Naive thymus-derived CD8-positive, alpha-beta T cell (primary cell): ENCODE results near the gene SLC30A2. TPM values are rescaled to one million over a fixed set of nuclear protein-coding genes. Genes with fewer than 3 reads are reported as not detected.

Experiments used
- ATAC-seq, 2 donors: fragments of 150-1000 bp; cut with Tn5 transposase in 1 of 2; sonication (Bioruptor Pico), chemical (Tn5 transposase) in 1 of 2; 1 replicate in 1 of 2; 2 replicates in 1 of 2; pipeline ENCODE4 v1.10.0; 2021; ENCODE audit warnings: mild to moderate bottlenecking in 2 of 2, moderate library complexity in 2 of 2
- POLR2A ChIA-PET: fragments of 350-600 bp; sonication (Branson Sonifier 250); formaldehyde crosslinking; loops from one replicate; lab custom pipeline; 2021; ENCODE audit warnings: antibody characterized with exemption; lab: Charles Lee
- DNase-seq, 10 donors: peaks; one replicate each; pipeline versions ENCODE4 v3.0.0 to v3.0.0-alpha.2; 2020 to 2022
- H3K27ac Mint-ChIP-seq, 10 donors: one replicate each; pipeline ENCODE4 v1.8.0; 2020 to 2022; ENCODE audit warnings: mild to moderate bottlenecking in 10 of 10, mixed read lengths in 10 of 10, moderate library complexity in 4 of 10, inconsistent platforms in 1 of 10
- H3K27me3 Mint-ChIP-seq, 5 donors: one replicate each; pipeline ENCODE4 v1.8.0; 2021 to 2022; ENCODE audit warnings: mixed read lengths in 5 of 5
- H3K36me3 Mint-ChIP-seq, 3 donors: one replicate each; pipeline ENCODE4 v1.8.0; 2020 to 2022; ENCODE audit warnings: mixed read lengths in 3 of 3, mild to moderate bottlenecking in 2 of 3, inconsistent platforms in 1 of 3
- H3K4me1 Mint-ChIP-seq, 4 donors: one replicate each; pipeline ENCODE4 v1.8.0; 2021 to 2022; ENCODE audit warnings: mixed read lengths in 4 of 4
- H3K4me3 Mint-ChIP-seq, 10 donors: one replicate each; pipeline ENCODE4 v1.8.0; 2020 to 2022; ENCODE audit warnings: mild to moderate bottlenecking in 10 of 10, mixed read lengths in 10 of 10, moderate library complexity in 6 of 10, inconsistent platforms in 1 of 10
- H3K9me3 Mint-ChIP-seq, 9 donors: one replicate each; pipeline ENCODE4 v1.8.0; 2020 to 2022; ENCODE audit warnings: mixed read lengths in 9 of 9, mild to moderate bottlenecking in 3 of 9, inconsistent platforms in 1 of 9, moderate library complexity in 1 of 9
- polyA plus RNA-seq, 3 donors: library from polyadenylated mRNA; unstranded; fragments of 300-500 nt; fragmentation: Illumina TruSeq; gene quantifications; one replicate each; pipeline ENCODE4 v1.2.3, GENCODE V29; 2021
- total RNA-seq, 8 experiments: library from RNA in 2 of 8; stranded (reverse) in 2 of 8; gene quantifications; one replicate each; pipeline ENCODE4 v1.2.3 and lab custom pipeline; 2021 to 2026

The SLC30A2 gene
- total and polyA plus RNA-seq, 5 experiments from 2014 or later: 0.16 TPM; not detected in 4

DNA sequence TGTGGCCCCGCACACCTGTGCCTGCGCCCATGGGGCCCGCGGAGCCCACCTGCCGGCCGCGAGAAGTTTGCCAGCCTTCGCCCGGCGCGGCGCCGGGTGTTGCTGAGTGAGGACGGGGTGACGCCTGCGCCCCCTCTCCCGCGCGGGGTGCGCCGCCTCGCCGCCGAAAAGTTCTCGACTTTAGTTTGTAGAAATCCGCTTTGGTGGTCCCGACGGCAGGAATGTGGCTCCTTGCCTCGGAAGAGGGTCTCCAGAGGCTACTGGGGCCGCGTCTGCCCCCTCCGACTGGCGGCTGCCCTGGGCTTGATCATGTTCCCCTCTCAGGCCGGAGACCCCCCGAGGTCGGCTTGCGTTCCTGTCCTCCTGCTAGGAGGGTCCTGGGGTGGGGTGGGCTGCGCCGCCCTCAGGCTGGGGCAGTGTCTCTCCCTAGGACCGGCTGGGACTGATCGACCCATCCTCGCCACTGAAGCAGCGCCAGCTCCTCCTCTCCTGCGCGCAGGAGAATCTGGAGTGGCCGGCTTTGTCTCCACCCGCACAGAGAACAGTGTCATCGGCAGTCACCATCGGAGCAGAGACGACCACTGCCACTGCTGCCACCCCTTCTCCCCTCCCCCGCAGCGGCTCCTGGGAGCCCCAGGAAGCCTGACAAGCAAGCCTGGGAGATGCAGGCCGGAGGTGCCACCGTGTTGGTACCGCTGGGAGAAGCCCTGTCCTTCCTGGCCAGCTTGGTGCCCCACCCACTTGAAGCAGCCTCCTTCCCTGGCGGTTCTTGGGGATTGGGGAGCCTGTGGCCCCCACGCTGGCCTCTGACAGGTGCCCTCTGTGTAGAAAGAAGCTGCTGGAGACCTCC lies 553 bp upstream of the SLC30A2 start:
- DNase-seq (no peak), ATAC-seq (peak; percentile 28 to 43)
- Mint-ChIP-seq H3K4me1 (peaks cover 0 to 14% (median 6%) of the 10 kb centered on the region in 4 donors), H3K4me3 (peak overlapping the region in 3 of 10 donors; percentile 41 to 58 (median 47)), H3K9me3 (no peaks in the 10 kb centered on the region), H3K27ac (no peak overlapping the region), H3K27me3 (peaks cover 28 to 75% (median 56%) of the 10 kb centered on the region in 5 donors), H3K36me3 (no peaks in the 10 kb centered on the region)
- POLR2A ChIA-PET: no interaction called here

DNA sequence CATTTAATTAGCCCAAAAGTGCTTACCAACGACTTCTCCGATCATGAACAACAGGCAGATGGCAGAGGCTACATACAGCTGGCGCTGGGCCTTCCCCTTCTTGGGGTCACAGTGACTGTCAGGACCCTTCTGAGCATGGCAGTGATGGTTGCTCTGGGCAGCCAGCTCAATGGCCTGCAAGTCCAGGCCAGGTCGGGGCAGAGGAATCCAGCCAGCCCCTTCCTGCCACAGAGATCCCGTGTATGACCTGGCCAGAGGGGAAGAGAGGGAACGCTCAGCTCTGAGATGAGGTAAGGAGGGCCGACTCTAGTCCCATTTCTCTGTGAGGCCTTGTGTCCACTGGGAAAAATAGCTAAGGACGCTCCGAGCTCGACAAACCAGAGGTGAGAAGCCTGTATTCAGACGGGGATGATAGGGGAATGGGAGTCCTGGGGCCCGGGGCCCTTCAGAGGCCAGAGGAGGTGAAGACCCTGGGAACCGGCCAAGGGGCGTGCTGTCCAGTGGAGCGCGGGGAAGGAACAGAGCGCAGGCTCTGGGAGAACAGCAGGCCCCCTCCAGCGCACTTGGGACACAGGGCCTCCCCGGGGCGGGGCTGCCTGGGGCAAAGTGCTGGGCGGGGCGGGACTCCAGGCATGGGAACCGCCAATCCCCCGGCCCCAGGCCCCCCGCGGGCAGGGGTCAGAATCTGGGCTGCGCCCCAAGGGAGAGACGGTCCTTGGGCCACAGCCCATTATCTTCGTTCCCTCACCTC lies 772 bp downstream of the SLC30A2 start:
- POLR2A ChIA-PET: no interaction called here
- DNase-seq (no peak), ATAC-seq (no peak)
- Mint-ChIP-seq H3K9me3 (no peaks in the 10 kb centered on the region), H3K27ac (peak overlapping the region in 1 of 10 donors; percentile 73), H3K36me3 (no peaks in the 10 kb centered on the region), H3K4me3 (peak overlapping the region in 5 of 10 donors; percentile 25 to 58 (median 47)), H3K4me1 (peaks cover 0 to 10% (median 4%) of the 10 kb centered on the region in 4 donors), H3K27me3 (peaks cover 26 to 63% (median 49%) of the 10 kb centered on the region in 5 donors)

DNA sequence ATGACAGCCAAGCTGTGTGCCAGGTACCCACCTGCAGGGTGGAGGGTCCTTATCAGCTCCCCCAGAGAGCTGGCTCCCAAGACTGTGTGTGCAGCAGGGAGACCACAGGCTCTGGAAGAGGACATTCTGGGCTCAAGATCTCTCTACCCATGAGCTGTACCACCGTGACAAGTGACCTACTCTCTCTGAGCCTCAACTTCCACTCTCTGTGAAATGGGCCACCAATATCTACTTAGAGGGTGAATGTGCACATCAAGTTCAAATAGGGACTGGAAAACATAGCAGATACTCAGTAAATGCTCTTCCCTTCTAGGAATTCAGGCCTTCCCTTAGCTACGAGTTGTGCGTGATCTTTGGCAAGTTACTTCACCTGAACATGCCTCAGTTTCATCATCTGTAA lies 1.5 kb downstream of the SLC30A2 start:
- no peak overlapping the region for H3K4me3 Mint-ChIP-seq
- no peak for DNase-seq
- no peaks in the 10 kb centered on the region for H3K9me3 Mint-ChIP-seq
- H3K36me3 Mint-ChIP-seq: no peaks in the 10 kb centered on the region
- POLR2A ChIA-PET: interaction anchor here (1.2 kb wide), 1 partner anchor 10 kb away, joined by 4 read pairs; no protein-coding TSS in a partner anchor
- peaks cover 24 to 56% (median 45%) of the 10 kb centered on the region in 5 donors for H3K27me3 Mint-ChIP-seq
- peaks cover 0 to 10% (median 4%) of the 10 kb centered on the region in 4 donors for H3K4me1 Mint-ChIP-seq
- no peak for ATAC-seq
- peak overlapping the region in 1 of 10 donors; percentile 73 for H3K27ac Mint-ChIP-seq

DNA sequence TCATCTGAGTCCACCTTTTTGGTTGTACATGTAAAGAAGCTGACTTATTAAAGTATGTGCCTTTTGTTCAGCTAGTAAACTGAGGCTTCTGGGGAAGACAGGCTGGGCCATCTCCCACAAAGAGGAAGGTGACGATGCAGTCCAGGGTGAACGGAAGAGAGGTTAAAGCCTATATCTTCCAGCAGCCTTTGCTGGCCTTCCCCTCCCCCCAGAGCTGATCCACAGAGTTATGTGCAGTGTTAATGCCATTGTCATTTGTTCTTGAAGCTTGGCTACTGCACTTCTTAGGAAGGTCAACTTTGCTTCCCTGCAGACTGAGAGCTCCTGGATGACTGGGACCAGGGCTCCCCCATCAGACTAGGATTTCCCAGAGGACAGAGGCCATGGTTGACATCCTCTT lies 2.2 kb downstream of the SLC30A2 start:
- H3K4me3 Mint-ChIP-seq: no peak overlapping the region
- H3K36me3 Mint-ChIP-seq: no peaks in the 10 kb centered on the region
- H3K27me3 Mint-ChIP-seq: peaks cover 22 to 51% (median 39%) of the 10 kb centered on the region in 5 donors
- H3K9me3 Mint-ChIP-seq: no peaks in the 10 kb centered on the region
- ATAC-seq: no peak
- H3K27ac Mint-ChIP-seq: no peak overlapping the region
- no peak for DNase-seq
- POLR2A ChIA-PET: interaction anchor here (0.5 to 1.2 kb wide), 2 partner anchors 9 to 182 kb away, joined by 3 to 4 read pairs; no protein-coding TSS in a partner anchor
- H3K4me1 Mint-ChIP-seq: peaks cover 0 to 10% (median 4%) of the 10 kb centered on the region in 4 donors

DNA sequence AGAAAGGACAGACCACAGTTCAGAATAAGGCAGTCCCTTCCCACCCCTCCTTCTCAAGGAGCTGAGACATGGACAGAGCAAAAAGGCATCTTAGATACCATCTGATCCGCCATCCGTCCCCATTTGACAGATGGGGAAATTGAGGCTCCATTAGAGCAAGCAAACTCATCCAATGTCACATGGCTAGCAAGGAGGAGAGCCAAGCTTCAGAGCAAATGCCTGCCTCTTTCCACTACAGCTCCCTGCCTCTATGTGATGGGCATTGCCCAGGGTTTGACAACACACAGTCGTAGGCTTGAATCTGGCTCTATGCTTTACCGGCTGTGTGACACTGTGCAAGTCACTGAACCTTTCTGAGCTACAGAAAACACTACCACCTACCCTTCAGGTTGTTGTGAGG lies 3.9 kb downstream of the SLC30A2 start:
- no peak for DNase-seq
- ATAC-seq: no peak
- Mint-ChIP-seq H3K27me3 (peaks cover 15 to 34% (median 24%) of the 10 kb centered on the region in 5 donors), H3K4me1 (peaks cover 0 to 6% (median 4%) of the 10 kb centered on the region in 4 donors), H3K36me3 (no peaks in the 10 kb centered on the region), H3K4me3 (no peak overlapping the region), H3K9me3 (no peaks in the 10 kb centered on the region), H3K27ac (no peak overlapping the region)
- POLR2A ChIA-PET: no interaction called here

DNA sequence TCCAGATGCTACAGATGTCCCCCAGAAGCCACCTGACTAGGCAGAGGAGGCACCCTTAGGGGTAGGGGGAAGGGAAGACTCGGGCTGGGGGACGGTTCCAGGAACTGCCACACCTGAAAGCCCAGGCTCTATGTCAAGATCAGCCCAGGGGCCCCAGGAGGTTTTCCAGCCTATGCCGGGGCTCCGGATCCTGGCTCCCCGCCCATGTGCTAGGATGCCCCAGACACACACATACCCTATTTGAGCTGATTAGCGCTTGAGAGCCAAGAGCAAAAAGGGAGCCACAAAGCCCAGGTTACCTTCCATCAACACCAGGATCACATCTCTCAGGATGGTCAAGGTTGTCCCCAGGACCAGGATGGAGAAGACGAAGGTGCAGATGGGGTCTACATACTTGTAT lies 4.5 kb downstream of the SLC30A2 start:
- DNase-seq: no peak
- Mint-ChIP-seq H3K36me3 (no peaks in the 10 kb centered on the region), H3K9me3 (no peaks in the 10 kb centered on the region), H3K27me3 (peaks cover 15 to 30% (median 22%) of the 10 kb centered on the region in 5 donors), H3K4me1 (peaks cover 0 to 6% (median 4%) of the 10 kb centered on the region in 4 donors), H3K27ac (no peak overlapping the region), H3K4me3 (no peak overlapping the region)
- no peak for ATAC-seq
- POLR2A ChIA-PET: no interaction called here

DNA sequence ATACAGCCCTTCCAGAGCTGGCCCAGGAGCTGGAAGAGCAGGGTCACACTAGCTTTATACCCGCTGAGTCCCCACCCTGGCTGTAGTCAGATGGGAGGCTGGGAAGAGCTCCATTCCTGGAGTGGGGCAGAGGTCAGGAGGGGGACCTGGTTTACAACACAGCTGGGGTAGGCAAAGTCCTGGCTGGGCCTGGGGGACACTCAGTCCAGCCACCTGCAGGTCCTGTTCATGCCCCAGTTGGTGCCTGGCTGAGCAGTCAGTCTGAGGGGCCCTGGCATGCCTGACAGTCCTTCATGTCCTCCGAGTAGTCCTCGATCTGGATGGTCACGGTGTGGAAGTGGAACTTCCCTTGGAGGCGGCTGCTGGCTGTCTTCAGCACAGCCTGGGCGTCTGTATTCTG lies 7.0 kb downstream of the SLC30A2 start:
- peaks cover 8 to 20% (median 12%) of the 10 kb centered on the region in 4 donors for H3K4me1 Mint-ChIP-seq
- ATAC-seq: no peak
- no peak for DNase-seq
- POLR2A ChIA-PET: no interaction called here
- H3K36me3 Mint-ChIP-seq: no peaks in the 10 kb centered on the region
- no peak overlapping the region for H3K27ac Mint-ChIP-seq
- H3K4me3 Mint-ChIP-seq: peak overlapping the region in 1 of 10 donors; percentile 41
- H3K27me3 Mint-ChIP-seq: peaks cover 2 to 14% (median 6%) of the 10 kb centered on the region in 5 donors
- no peaks in the 10 kb centered on the region for H3K9me3 Mint-ChIP-seq

DNA sequence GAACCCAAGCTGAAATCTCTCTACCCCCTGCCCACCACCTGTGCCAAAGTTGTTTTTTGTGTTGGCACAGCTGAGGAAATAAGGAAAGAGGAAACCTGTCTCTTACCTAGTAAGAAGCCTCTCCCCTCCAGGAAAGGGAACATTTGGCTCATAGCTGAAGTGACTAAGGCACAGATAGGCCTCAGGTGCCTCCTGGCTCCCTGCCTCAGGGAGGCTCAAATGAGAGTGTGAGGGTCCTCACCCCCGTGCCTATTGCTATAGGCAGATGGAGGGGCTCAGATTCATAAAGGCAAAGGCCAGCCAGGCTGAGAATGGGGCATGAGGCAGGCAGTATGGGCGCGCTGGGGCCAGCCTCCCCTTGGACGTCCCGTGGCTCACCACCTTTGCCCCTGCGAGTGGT lies 7.4 kb downstream of the SLC30A2 start:
- Mint-ChIP-seq H3K27me3 (peaks cover 1 to 9% (median 3%) of the 10 kb centered on the region in 5 donors), H3K36me3 (no peaks in the 10 kb centered on the region), H3K4me3 (no peak overlapping the region), H3K9me3 (no peaks in the 10 kb centered on the region), H3K27ac (no peak overlapping the region), H3K4me1 (peaks cover 8 to 20% (median 12%) of the 10 kb centered on the region in 4 donors)
- no peak for DNase-seq
- ATAC-seq: no peak
- POLR2A ChIA-PET: no interaction called here

DNA sequence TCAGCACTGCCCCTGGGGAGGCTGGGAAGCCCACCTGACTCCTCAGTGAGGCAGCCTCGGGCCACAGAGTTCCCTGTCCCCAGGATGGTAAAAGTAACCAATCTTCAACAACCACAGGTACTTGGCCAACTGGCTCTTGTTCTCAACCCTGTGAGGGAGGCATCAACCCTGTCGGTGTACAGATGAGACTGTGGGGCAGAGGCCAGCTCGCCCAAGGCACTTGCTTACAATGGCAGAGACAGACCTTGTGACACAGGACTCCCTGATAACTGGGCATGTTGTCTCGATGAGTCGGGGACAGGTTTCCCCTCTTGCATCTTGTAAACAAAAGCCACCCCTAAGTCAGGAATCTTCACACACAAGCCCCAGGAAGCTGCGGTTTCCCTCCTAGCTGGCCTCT lies 8.0 kb downstream of the SLC30A2 start:
- Mint-ChIP-seq H3K9me3 (no peaks in the 10 kb centered on the region), H3K27me3 (peaks cover 0 to 9% (median 3%) of the 10 kb centered on the region in 5 donors), H3K4me3 (no peak overlapping the region), H3K27ac (no peak overlapping the region), H3K36me3 (no peaks in the 10 kb centered on the region), H3K4me1 (peaks cover 8 to 20% (median 12%) of the 10 kb centered on the region in 4 donors)
- POLR2A ChIA-PET: no interaction called here
- DNase-seq (no peak), ATAC-seq (no peak)

DNA sequence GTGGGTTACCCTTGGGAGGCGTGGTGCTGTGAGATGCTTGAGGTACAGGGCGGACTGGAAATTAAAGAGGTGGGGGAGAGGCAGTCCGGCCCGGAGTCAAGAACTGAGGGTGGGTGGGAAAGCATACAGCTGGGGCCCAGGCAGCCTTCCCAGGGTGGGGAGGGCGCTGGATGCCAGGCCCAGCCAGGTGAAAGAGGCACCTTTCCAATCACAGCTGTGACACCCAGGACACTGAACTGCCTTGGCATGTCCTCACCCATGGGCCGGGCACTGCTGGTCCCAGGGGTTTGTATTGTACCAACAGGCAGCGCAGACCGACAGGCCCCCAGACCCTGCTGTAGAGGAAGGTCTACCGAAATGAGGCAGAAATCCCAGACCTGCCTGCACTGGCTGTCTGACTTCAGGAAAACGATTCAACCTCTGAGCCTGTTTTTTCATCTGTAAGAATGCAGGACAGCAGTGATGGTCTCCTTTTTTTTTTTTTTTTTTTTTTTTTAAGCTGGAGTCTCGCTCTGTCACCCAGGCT lies 9.1 kb downstream of the SLC30A2 start:
- ATAC-seq (no peak), DNase-seq (no peak)
- peak overlapping the region in 1 of 10 donors; percentile 49 for H3K27ac Mint-ChIP-seq
- no peaks in the 10 kb centered on the region for H3K36me3 Mint-ChIP-seq
- POLR2A ChIA-PET: interaction anchor here (0.5 to 0.6 kb wide), 2 partner anchors 80 to 136 kb away, joined by 3 read pairs; no protein-coding TSS in a partner anchor
- peak overlapping the region in 2 of 10 donors; percentile 34 to 96 for H3K4me3 Mint-ChIP-seq
- peaks cover 8 to 20% (median 12%) of the 10 kb centered on the region in 4 donors for H3K4me1 Mint-ChIP-seq
- H3K27me3 Mint-ChIP-seq: peaks cover 0 to 3% (median 0%) of the 10 kb centered on the region in 5 donors
- no peaks in the 10 kb centered on the region for H3K9me3 Mint-ChIP-seq

DNA sequence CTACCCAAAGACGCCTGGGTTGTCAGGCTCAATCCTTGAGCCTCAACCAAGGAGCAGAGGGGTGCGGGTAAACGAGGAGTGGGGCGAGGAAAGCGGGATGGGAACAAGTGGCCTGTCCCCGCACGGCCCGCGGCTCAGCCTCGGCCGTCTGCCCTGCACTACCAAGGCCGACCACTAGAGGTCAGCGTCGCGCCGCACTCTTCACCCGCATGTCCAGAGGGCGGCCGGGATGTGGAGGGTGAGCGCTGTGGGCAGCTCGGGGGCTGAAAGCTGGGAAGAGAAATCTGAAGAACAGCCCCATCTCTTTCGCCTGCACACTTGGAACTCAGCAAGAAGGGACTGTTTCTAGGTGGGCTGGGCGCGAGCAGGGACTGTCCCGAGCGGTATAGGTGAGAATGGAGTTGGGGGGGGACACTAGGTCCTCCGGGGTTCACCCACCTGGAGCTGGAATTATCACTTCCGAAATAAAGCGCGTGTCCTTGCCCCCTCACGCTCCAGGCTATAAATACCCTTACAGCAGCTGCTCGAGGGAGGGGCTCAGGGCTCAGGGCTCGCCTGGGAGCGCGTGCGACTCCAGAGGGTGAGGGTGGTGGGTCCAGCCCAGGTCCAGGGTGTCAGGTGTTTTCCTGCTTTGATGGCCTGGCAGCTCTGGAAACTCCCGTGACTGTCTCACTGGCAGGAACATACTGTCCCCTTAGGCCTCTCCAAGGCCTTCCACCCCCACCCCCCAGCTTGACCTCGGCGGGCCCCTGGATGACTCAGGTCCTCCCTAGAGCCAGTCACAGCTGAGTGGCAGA lies 9.8 kb downstream of the SLC30A2 start:
- Mint-ChIP-seq H3K4me3 (peak overlapping the region; percentile 92 to 98 (median 97)), H3K9me3 (no peaks in the 10 kb centered on the region), H3K36me3 (no peaks in the 10 kb centered on the region), H3K27ac (peak overlapping the region; percentile 74 to 97 (median 94)), H3K4me1 (peaks cover 8 to 20% (median 12%) of the 10 kb centered on the region in 4 donors), H3K27me3 (peaks cover 0 to 3% (median 0%) of the 10 kb centered on the region in 5 donors)
- POLR2A ChIA-PET: interaction anchor here (0.5 to 1.6 kb wide), 2 partner anchors 136 to 217 kb away, joined by 3 to 5 read pairs; partner anchors contain the start of gene MTFR1L
- peak; percentile 66 to 67 for ATAC-seq
- peak; percentile 45 to 89 (median 72) for DNase-seq
